H1 (cell line): Measurements from ENCODE around the gene PRICKLE2. TPM values are rescaled to one million over a fixed set of nuclear protein-coding genes. Genes with fewer than 3 reads are reported as not detected.
A peak's percentile ranks its signal among the peaks of the same experiment; 100 is the strongest.

Experiments used
- ATF3 ChIP-seq: IDR thresholded peaks from 2 replicates; pipeline ENCODE4 v1.6.1; 2011; ENCODE audit warnings: low read depth, mild to moderate bottlenecking, low read length; ENCODE audit not compliant: insufficient read depth
- BCL11A ChIP-seq, 2 experiments: IDR thresholded peaks; one replicate each; pipeline ENCODE4 v1.6.1; 2011; ENCODE audit warnings: low read depth in 2 of 2, low read length in 2 of 2, mild to moderate bottlenecking in 2 of 2
- CHD7 ChIP-seq: fragments of 300-600 bp; sonication (generic); IDR thresholded peaks from 2 replicates; pipeline ENCODE4 v1.7.1; 2012; ENCODE audit warnings: low read length, moderate library complexity, mild to moderate bottlenecking, inconsistent platforms; ENCODE audit not compliant: insufficient replicate concordance
- EP300 ChIP-seq, 2 experiments: IDR thresholded peaks; 1 replicate in 1 of 2; 2 replicates in 1 of 2; pipeline ENCODE4 v1.6.1; 2011 to 2012; ENCODE audit warnings: low read depth in 2 of 2, low read length in 2 of 2, mild to moderate bottlenecking in 2 of 2, borderline replicate concordance in 1 of 2, inconsistent platforms in 1 of 2, moderate library complexity in 1 of 2
- KDM5A ChIP-seq: fragments of 200-600 bp; IDR thresholded peaks from 2 replicates; pipeline ENCODE4 v1.7.1; 2012; ENCODE audit warnings: mild to moderate bottlenecking, low read length, inconsistent platforms, mixed read lengths
- POLR2A ChIP-seq, 2 experiments: IDR thresholded peaks; 1 replicate in 1 of 2; 2 replicates in 1 of 2; pipeline ENCODE4 v1.6.1; 2011; ENCODE audit warnings: low read depth in 2 of 2, low read length in 2 of 2, mild to moderate bottlenecking in 2 of 2; ENCODE audit errors: control extremely low read depth in 1 of 2
- POLR2AphosphoS5 ChIP-seq: IDR thresholded peaks from 2 replicates; pipeline ENCODE4 v1.6.1; 2011; ENCODE audit warnings: low read depth, low read length
- SIX5 ChIP-seq: IDR thresholded peaks from 2 replicates; pipeline ENCODE4 v1.6.1; 2011; ENCODE audit warnings: mild to moderate bottlenecking, low read depth, low read length
- SP2 ChIP-seq: IDR thresholded peaks from 2 replicates; pipeline ENCODE4 v1.6.1; 2012; ENCODE audit warnings: mild to moderate bottlenecking, low read length, inconsistent platforms
- TAF7 ChIP-seq: optimal IDR thresholded peaks from 2 replicates; pipeline ENCODE3; 2011; ENCODE audit warnings: low read depth, mild to moderate bottlenecking, inconsistent platforms, low read length, moderate library complexity, borderline replicate concordance
- polyA plus RNA-seq, 7 experiments: library from polyadenylated mRNA; depleted of rRNA in 3 of 7; stranded (reverse) in 5 of 7; unstranded in 2 of 7; fragments of >200 nt in 5 of 7; fragments of 200-250 nt in 2 of 7; gene quantifications; 1 replicate in 5 of 7; 2 replicates in 1 of 7; 4 replicates in 1 of 7; pipeline versions ENCODE4 v1.2.1 to v1.2.3, GENCODE V29; 2011 to 2013; ENCODE audit warnings: missing spikeins in 2 of 7, mixed read lengths in 2 of 7
- total RNA-seq: library from RNA; stranded (reverse); fragmentation: NEBNext Ultra II Directional; extraction: Animal tissue kit (Norgen Biotek cat#: 25700); gene quantifications from 2 replicates; pipeline ENCODE4 v1.2.1, GENCODE V29; 2021

The PRICKLE2 gene
- total and polyA plus RNA-seq, 2 of the 8 experiments (the other 6 are each of a cell fraction or from before 2014, with no cell fraction given) = 2.9 to 8.0 TPM

GRCh38 chr3:64238971-64239667 is 13.9 kb upstream of the PRICKLE2 start (continued):
- TF ChIP-seq TAF7 (no peak), ATF3 (no peak), POLR2A (IDR thresholded peaks at IDR 0.05; ENCODE audit: control extremely low read depth in 1 of 2, low read depth in 2 of 2, low read length in 2 of 2) (no peak), CHD7 (no peak), SIX5 (no peak), EP300 (IDR thresholded peaks at IDR 0.05; ENCODE audit: borderline replicate concordance in 1 of 2, low read depth in 2 of 2, low read length in 2 of 2) (peak in 1 of 2 experiments; percentile 33; a peak in 1 of 3 replicates), BCL11A (IDR thresholded peaks at IDR 0.05; ENCODE audit: low read depth in 2 of 2, low read length in 2 of 2) (no peak), KDM5A (no peak), SP2 (no peak), POLR2AphosphoS5 (peak; percentile 42; the same call in 1 of the 2 replicates)
